ENCODE results near the gene DPYSL5.
"Not testable (repeated sequence)": the region's sequence is repeated elsewhere in the genome, so short reads cannot be mapped to it uniquely, and the experiment has no call there.

- TF ChIP-seq, protein P1, sequence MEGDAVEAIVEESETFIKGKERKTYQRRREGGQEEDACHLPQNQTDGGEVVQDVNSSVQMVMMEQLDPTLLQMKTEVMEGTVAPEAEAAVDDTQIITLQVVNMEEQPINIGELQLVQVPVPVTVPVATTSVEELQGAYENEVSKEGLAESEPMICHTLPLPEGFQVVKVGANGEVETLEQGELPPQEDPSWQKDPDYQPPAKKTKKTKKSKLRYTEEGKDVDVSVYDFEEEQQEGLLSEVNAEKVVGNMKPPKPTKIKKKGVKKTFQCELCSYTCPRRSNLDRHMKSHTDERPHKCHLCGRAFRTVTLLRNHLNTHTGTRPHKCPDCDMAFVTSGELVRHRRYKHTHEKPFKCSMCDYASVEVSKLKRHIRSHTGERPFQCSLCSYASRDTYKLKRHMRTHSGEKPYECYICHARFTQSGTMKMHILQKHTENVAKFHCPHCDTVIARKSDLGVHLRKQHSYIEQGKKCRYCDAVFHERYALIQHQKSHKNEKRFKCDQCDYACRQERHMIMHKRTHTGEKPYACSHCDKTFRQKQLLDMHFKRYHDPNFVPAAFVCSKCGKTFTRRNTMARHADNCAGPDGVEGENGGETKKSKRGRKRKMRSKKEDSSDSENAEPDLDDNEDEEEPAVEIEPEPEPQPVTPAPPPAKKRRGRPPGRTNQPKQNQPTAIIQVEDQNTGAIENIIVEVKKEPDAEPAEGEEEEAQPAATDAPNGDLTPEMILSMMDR (IDR thresholded peaks at IDR 0.05), result not testable (repeated sequence)
- not testable (repeated sequence) for TF ChIP-seq POLR2A (IDR thresholded peaks at IDR 0.05)
These were observed 75.2 kb downstream of the DPYSL5 start for GRCh38 chr2:26923189-26923466.
